ENCODE data around the gene FALEC.
"Not testable (repeated sequence)": the region's sequence is repeated elsewhere in the genome, so short reads cannot be mapped to it uniquely, and the experiment has no call there.

The FALEC gene

DNA sequence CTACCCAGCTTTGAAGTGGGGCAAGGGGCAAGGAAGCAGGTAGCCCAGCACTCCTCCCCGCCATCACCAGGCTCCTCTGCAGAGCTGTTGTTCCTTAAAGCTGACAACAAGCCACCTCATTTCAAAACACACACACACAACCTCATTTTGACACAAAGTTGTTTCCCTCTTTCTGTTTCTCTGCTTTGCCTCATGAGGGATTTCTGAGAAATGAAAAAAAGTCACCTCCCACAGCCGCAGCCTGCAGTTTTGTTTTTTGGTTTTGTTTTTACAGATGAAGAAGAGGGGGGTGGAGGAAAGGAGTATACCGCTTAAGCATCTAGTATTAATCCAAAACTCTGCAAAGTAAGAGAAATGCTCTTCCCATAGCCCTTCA is 51.8 kb downstream of the FALEC start:
- TF ChIP-seq, protein P1, sequence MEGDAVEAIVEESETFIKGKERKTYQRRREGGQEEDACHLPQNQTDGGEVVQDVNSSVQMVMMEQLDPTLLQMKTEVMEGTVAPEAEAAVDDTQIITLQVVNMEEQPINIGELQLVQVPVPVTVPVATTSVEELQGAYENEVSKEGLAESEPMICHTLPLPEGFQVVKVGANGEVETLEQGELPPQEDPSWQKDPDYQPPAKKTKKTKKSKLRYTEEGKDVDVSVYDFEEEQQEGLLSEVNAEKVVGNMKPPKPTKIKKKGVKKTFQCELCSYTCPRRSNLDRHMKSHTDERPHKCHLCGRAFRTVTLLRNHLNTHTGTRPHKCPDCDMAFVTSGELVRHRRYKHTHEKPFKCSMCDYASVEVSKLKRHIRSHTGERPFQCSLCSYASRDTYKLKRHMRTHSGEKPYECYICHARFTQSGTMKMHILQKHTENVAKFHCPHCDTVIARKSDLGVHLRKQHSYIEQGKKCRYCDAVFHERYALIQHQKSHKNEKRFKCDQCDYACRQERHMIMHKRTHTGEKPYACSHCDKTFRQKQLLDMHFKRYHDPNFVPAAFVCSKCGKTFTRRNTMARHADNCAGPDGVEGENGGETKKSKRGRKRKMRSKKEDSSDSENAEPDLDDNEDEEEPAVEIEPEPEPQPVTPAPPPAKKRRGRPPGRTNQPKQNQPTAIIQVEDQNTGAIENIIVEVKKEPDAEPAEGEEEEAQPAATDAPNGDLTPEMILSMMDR (IDR thresholded peaks at IDR 0.05): no peak
- Mint-ChIP-seq H3K27ac (peak overlapping the region; percentile 99), H3K4me3 (peak overlapping the region; percentile 68), H3K4me1 (peaks cover 70% of the 10 kb centered on the region), H3K27me3 (ENCODE audit: low read depth, poor library complexity) (peaks cover 2% of the 10 kb centered on the region), H3K9me3 (no peaks in the 10 kb centered on the region), H3K36me3 (ENCODE audit: low read depth) (peaks cover 10% of the 10 kb centered on the region)
- no peak for DNase-seq

DNA sequence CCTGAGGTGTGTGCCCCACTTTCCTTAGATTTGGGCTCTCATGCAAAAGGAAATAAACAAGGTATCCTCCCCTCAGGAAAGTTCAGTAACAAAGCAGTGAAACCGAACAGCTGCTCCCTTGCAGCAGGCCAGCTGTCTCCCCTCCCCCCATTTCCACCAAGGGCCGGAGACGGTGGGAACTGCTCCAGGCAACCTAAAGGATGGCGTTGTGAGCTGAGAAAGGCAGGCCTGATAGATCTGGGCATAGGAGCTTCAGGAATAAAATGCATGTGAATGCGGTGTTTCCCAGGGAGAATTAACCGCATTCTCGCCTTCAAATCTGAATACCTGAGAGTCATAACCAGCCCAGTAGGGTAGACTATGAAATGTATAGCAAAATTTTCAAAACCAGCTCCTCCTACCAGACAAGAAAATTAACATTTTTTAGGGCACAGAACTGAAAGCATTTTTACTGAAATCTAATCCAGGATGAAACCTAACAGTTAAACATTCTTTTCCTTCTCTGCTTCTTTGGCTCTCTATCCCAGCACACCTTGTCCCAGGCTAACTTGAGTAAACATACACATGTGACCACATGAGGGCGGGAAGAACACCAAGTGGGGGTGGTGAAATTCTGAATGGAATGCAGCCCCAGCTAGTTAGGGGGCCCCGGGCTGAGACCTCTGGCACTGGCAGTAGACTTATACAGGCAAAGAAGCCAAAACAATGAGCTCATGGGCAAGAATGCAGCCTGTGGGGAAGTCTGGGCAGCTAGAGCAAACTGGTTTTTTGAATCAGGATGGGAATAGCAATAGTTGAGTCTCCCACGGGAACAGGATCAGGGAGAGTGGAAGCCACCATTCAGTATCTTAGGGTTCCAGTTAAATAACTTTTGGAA is 52.4 kb downstream of the FALEC start:
- Mint-ChIP-seq H3K4me1 (peaks cover 63% of the 10 kb centered on the region), H3K36me3 (ENCODE audit: low read depth) (peaks cover 17% of the 10 kb centered on the region), H3K4me3 (peak overlapping the region; percentile 68), H3K9me3 (no peaks in the 10 kb centered on the region), H3K27me3 (ENCODE audit: low read depth, poor library complexity) (peaks cover 2% of the 10 kb centered on the region), H3K27ac (peak overlapping the region; percentile 99)
- TF ChIP-seq, protein P1 (IDR thresholded peaks at IDR 0.05): no peak
- DNase-seq: peak; percentile 74

DNA sequence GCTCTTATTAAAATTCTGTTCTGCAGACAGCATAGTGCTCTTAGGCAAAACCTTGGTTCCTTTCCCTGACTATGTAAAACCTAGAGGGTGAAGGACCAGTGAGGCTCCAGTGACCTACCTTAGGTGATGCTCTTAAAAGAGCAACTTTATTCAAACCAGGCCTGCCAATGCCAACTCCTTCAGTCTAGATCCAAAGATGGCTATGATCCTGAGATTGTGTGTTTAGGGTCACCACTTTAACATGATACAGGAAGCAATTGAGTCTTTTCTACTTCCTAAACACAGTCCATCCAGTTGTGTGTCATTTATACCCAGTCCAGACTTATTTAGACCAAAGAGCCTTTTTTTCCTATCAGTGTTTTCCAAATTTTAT is 53.0 kb downstream of the FALEC start:
- Mint-ChIP-seq H3K4me1 (peaks cover 57% of the 10 kb centered on the region), H3K27me3 (ENCODE audit: low read depth, poor library complexity) (peaks cover 2% of the 10 kb centered on the region), H3K9me3 (no peaks in the 10 kb centered on the region), H3K36me3 (ENCODE audit: low read depth) (peaks cover 23% of the 10 kb centered on the region), H3K27ac (peak overlapping the region; percentile 99), H3K4me3 (peak overlapping the region; percentile 68)
- DNase-seq: no peak
- TF ChIP-seq, protein P1 (IDR thresholded peaks at IDR 0.05): no peak

DNA sequence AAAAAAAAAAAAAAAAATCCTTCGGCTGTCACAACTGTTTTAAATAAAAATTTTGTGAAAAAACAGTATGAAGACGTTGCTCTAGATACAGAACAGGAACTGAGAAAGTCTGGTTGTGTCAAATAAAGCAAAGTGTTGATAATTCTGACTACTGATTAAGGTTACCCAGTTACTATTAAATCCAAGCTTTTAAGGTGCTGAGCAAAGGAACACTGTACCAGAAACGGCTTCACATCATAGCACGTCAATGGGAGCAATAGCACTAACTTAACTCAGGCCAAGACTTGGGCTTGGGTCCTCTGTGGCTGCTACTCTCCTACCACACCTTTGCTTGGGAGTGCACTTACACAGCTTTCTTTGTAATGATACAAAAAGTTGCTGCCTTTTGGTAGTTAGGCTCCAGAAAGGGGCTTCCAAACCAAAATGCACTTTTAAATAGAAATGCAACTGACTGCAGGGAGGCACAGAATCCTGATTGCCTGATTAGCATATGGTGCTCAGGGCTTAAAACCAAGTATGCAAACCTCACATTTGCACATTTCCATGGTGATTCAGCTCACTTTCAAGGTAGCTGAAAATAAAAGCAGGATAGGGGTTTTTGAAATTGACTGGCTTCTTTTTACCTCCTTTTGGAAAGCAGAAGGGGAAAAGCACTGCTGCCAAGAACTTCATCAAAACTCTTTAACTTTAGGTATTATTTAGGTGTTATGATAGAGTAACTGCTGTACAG is 57.5 kb downstream of the FALEC start:
- peaks cover 62% of the 10 kb centered on the region for H3K4me1 Mint-ChIP-seq
- H3K4me3 Mint-ChIP-seq: no peak overlapping the region
- TF ChIP-seq, protein P1 (IDR thresholded peaks at IDR 0.05): no peak
- no peak overlapping the region for H3K27ac Mint-ChIP-seq
- no peak for DNase-seq
- H3K36me3 Mint-ChIP-seq (ENCODE audit: low read depth): peaks cover 67% of the 10 kb centered on the region
- no peaks in the 10 kb centered on the region for H3K9me3 Mint-ChIP-seq
- H3K27me3 Mint-ChIP-seq (ENCODE audit: low read depth, poor library complexity): peaks cover 2% of the 10 kb centered on the region

DNA sequence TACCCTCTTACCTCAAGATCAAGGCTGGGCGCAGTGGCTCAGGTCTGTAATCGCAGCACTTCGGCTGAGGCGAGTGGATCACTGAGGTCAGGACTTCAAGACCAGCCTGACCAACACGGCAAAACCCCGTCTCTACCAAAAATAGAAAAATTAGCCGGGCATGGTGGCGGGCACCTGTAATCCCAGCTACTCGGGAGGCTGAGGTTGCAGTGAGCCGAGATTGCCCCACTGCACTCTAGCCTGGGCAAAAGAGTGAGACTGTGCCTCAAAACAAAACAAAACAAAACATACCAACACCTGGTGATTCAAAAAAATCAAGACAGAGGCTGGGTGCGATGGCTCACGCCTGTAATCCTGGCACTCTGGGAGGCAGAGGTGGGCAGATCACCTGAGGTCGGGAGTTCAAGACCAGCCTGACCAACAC is 58.1 kb downstream of the FALEC start:
- H3K4me3 Mint-ChIP-seq; DNase-seq; H3K27me3 Mint-ChIP-seq (ENCODE audit: low read depth, poor library complexity); H3K27ac Mint-ChIP-seq; H3K9me3 Mint-ChIP-seq: not testable (repeated sequence)
- peaks cover 58% of the 10 kb centered on the region for H3K4me1 Mint-ChIP-seq
- peaks cover 72% of the 10 kb centered on the region for H3K36me3 Mint-ChIP-seq (ENCODE audit: low read depth)

DNA sequence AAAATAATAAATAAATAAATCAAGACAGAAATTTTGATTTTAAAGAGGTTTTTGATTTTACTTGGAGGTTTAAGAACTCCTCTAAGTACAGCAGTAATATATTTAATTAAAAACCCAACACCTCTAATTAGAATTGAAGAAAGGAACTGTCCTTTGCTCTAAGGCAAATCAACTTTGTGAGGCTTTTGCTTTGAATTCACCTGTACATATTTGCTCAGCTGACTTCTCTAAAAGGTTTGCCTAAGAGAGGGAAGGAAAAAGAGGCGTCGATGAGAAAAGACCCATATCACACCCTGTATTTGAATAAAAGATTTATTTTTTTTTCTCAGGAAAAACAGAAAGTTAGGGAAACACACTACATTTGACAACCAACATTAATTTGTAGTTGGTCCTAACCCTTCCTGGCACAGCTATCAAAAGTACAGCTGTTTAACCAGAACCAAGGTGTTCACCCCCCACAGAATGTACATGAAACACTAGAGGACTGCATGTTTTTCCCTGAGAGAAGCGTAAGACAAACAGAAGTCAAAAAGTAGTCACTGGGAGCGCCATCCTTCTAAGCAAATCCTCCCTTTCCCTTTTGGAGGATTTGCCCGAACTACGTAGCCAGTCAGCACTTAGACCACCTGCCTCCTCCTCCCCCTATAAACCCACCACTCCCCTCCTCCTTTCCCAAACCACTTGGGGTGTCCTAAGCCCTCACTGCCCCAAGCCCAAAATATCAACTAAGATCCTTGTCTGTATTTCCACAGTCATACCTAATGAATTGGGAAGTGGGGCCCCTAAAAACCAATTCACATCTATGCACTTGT is 58.9 kb downstream of the FALEC start:
- peak overlapping the region; percentile 100 for H3K4me3 Mint-ChIP-seq
- peaks cover 50% of the 10 kb centered on the region for H3K4me1 Mint-ChIP-seq
- peaks cover 2% of the 10 kb centered on the region for H3K27me3 Mint-ChIP-seq (ENCODE audit: low read depth, poor library complexity)
- H3K9me3 Mint-ChIP-seq: no peaks in the 10 kb centered on the region
- peaks cover 72% of the 10 kb centered on the region for H3K36me3 Mint-ChIP-seq (ENCODE audit: low read depth)
- no peak for DNase-seq
- TF ChIP-seq, protein P1 (IDR thresholded peaks at IDR 0.05): no peak
- peak overlapping the region; percentile 74 for H3K27ac Mint-ChIP-seq
